K562 (cell line): Measurements from ENCODE around the gene CD4. TPM values are rescaled to one million over a fixed set of nuclear protein-coding genes. Genes with fewer than 3 reads are reported as not detected.

Source experiments
- ATAC-seq: fragments of 200-7000 bp; cut with Tn5 transposase; 3 replicates; pipeline ENCODE4 v1.9.1; 2020; ENCODE audit warnings: moderate library complexity
- BruUV-seq: library from RNA; stranded (reverse); fragments of 400-500 nt; replicated peaks from 2 replicates; lab custom pipeline; 2021; lab: Mats Ljungman, UMichigan
- CTCF ChIA-PET: fragments of 300-600 bp; formaldehyde crosslinking; extraction: SDS; loops from one replicate; lab custom pipeline; 2021; ENCODE audit warnings: low intra/inter-chr PET ratio; lab: Yijun Ruan, JAX
- POLR2A ChIA-PET: fragments of 300-600, 350-650 bp; sonication (Branson Sonifier 250); formaldehyde crosslinking; extraction: SDS; loops from one replicate; lab custom pipeline; 2021; ENCODE audit warnings: antibody characterized with exemption, inconsistent platforms; lab: Yijun Ruan, JAX
- DNase-seq, 4 experiments: peaks; one replicate each; pipeline versions ENCODE4 v3.0.0 to v3.0.0-alpha.2; 2011 to 2018; ENCODE audit warnings: low spot score in 3 of 4, mixed read lengths in 3 of 4; ENCODE audit errors: extremely low read depth in 1 of 4
- FAIRE-seq: peaks from 2 replicates; lab custom pipeline; 2011; peaks lifted over from hg19 to GRCh38; lab: Jason Lieb, UNC
- H2AFZ ChIP-seq: 2 replicates; pipeline ENCODE4 v1.6.0; 2011; ENCODE audit warnings: low read depth, low read length, control low read depth, inconsistent platforms
- H3K27ac ChIP-seq: fragments of 200-600 bp; 3 replicates; pipeline ENCODE4 v1.8.0; 2011; ENCODE audit warnings: low read depth, mild to moderate bottlenecking, control low read depth, inconsistent platforms, low read length, moderate library complexity, mixed read lengths; ENCODE audit errors: extremely low read depth
- H3K27me3 ChIP-seq, 2 experiments: fragments of 300-600 bp in 1 of 2; 2 replicates in 1 of 2; 3 replicates in 1 of 2; pipeline versions ENCODE4 v1.6.0 to v1.8.0; 2011; ENCODE audit warnings: inconsistent platforms in 2 of 2, low read length in 2 of 2, mild to moderate bottlenecking in 1 of 2, mixed read lengths in 1 of 2, moderate library complexity in 1 of 2; ENCODE audit not compliant: control insufficient read depth in 2 of 2, insufficient read depth in 2 of 2
- H3K36me3 ChIP-seq: fragments of 300-600 bp; 3 replicates; pipeline ENCODE4 v1.8.0; 2011; ENCODE audit warnings: mild to moderate bottlenecking, low read length, inconsistent platforms; ENCODE audit not compliant: control insufficient read depth, insufficient read depth
- H3K4me1 ChIP-seq, 2 experiments: fragments of 200-600 bp in 1 of 2; replicated peaks in 1 of 2; 2 replicates in 1 of 2; 3 replicates in 1 of 2; pipeline versions ENCODE4 v1.5.1 to v1.8.0; 2011; ENCODE audit warnings: inconsistent platforms in 2 of 2, low read length in 2 of 2, mild to moderate bottlenecking in 1 of 2, mixed read lengths in 1 of 2, moderate library complexity in 1 of 2; ENCODE audit not compliant: control insufficient read depth in 2 of 2, insufficient read depth in 2 of 2
- H3K4me2 ChIP-seq: 2 replicates; pipeline ENCODE4 v1.6.1; 2011; ENCODE audit warnings: low read length, control low read depth, inconsistent platforms, mixed read lengths; ENCODE audit not compliant: insufficient read depth
- H3K4me3 ChIP-seq: fragments of 200-600 bp; sonication (generic), shearing (Covaris generic); 2 replicates; pipeline ENCODE4 v1.5.1; 2016; ENCODE audit warnings: control low read depth, inconsistent platforms
- H3K79me2 ChIP-seq: fragments of 200-600 bp; 3 replicates; pipeline ENCODE4 v1.8.0; 2011; ENCODE audit warnings: low read length, inconsistent platforms; ENCODE audit not compliant: control insufficient read depth, insufficient read depth
- H3K9ac ChIP-seq, 2 experiments: 2 replicates each; pipeline versions ENCODE4 v1.6.0 to v1.6.1; 2011; ENCODE audit warnings: low read depth in 2 of 2, low read length in 2 of 2, control low read depth in 1 of 2, inconsistent platforms in 1 of 2, mild to moderate bottlenecking in 1 of 2, mixed read lengths in 1 of 2; ENCODE audit not compliant: insufficient read depth in 1 of 2
- H3K9me1 ChIP-seq: one replicate; pipeline ENCODE4 v1.6.0; 2011; ENCODE audit warnings: inconsistent platforms, mild to moderate bottlenecking, low read length, moderate library complexity; ENCODE audit not compliant: control insufficient read depth, insufficient read depth
- H3K9me3 ChIP-seq: replicated peaks from 2 replicates; pipeline ENCODE4 v1.5.1; 2011; ENCODE audit warnings: low read depth, low read length, inconsistent platforms; ENCODE audit not compliant: control insufficient read depth, insufficient read depth
- H4K20me1 ChIP-seq: replicated peaks from 2 replicates; pipeline ENCODE4 v1.6.1; 2011; ENCODE audit warnings: low read length, inconsistent platforms, mixed read lengths; ENCODE audit not compliant: control insufficient read depth, insufficient read depth
- ARNT ChIP-seq, 2 experiments: fragments of 450-650 bp; IDR thresholded peaks; 2 replicates each; pipeline ENCODE4 v1.6.1; 2016; ENCODE audit warnings: mild to moderate bottlenecking in 1 of 2
- ELF1 ChIP-seq: fragments of 200-800 bp; sonication (Bioruptor generic); IDR thresholded peaks from 2 replicates; pipeline ENCODE4 v1.6.1; 2016; ENCODE audit warnings: missing genetic modification characterization, missing compliant biosample characterization
- NFE2 ChIP-seq: IDR thresholded peaks from 2 replicates; pipeline ENCODE4 v1.6.1; 2014; ENCODE audit warnings: antibody characterized with exemption, low read depth
- PYGO2 ChIP-seq: fragments of 450-650 bp; IDR thresholded peaks from 2 replicates; pipeline ENCODE4 v1.6.1; 2016; ENCODE audit warnings: mild to moderate bottlenecking, missing genetic modification characterization, moderate library complexity, missing compliant biosample characterization
- RAD21 ChIP-seq, 2 experiments: fragments of 250-450 bp in 1 of 2; fragments of 450-650 bp in 1 of 2; sonication (Bioruptor Pico) in 1 of 2; formaldehyde crosslinking in 1 of 2; IDR thresholded peaks in 1 of 2; conservative IDR thresholded peaks in 1 of 2; 2 replicates each; pipeline versions ENCODE4 v1.4.0 to v1.8.0; 2020 to 2022; ENCODE audit warnings: mild to moderate bottlenecking in 2 of 2, moderate library complexity in 1 of 2
- SMAD2 ChIP-seq: fragments of 150-350 bp; IDR thresholded peaks from 2 replicates; pipeline ENCODE4 v1.6.1; 2014; ENCODE audit warnings: low read depth, mild to moderate bottlenecking, low read length
- TCF7L2 ChIP-seq: fragments of 150-350 bp; IDR thresholded peaks from 2 replicates; pipeline ENCODE4 v1.6.1; 2016; ENCODE audit warnings: low read depth, mild to moderate bottlenecking, low read length, moderate library complexity
- ZC3H8 ChIP-seq: fragments of 450-650 bp; IDR thresholded peaks from 2 replicates; pipeline ENCODE4 v1.6.1; 2017
- ZNF75A ChIP-seq: fragments of 450-650 bp; formaldehyde crosslinking; IDR thresholded peaks from 2 replicates; pipeline ENCODE4 v1.4.0; 2020; ENCODE audit warnings: mild to moderate bottlenecking
- ZNF76 ChIP-seq: fragments of 250-450 bp; sonication (Bioruptor Pico); IDR thresholded peaks from 2 replicates; pipeline ENCODE4 v1.4.0; 2020; ENCODE audit warnings: mild to moderate bottlenecking, moderate library complexity, borderline replicate concordance
- WGBS: fragments of 100-300 bp; shearing (Covaris generic); methylation state at CpG from one replicate; pipeline ENCODE4 v1.1.6; 2016; ENCODE audit warnings: low coverage, mixed read lengths; ENCODE audit not compliant: insufficient coverage; ENCODE audit errors: missing lambda C conversion rate; 5-methylcytosine and 5-hydroxymethylcytosine counted together
- in situ Hi-C: fragments of 300-500 bp; cut with MboI; formaldehyde crosslinking; loops from 4 replicates; pipeline ENCODE4 v1.15.0; 2018; ENCODE audit warnings: inconsistent platforms, mixed read lengths
- intact Hi-C: fragments of 100-400 bp; cut with micrococcal nuclease; formaldehyde crosslinking; loops from 2 replicates; pipeline ENCODE4 v1.14.2; 2022
- polyA plus RNA-seq, 8 experiments: library from polyadenylated mRNA; depleted of rRNA in 4 of 8; stranded (reverse) in 5 of 8; unstranded in 3 of 8; fragments of >200 nt; fragmentation: Nextera tagmentation in 2 of 8; fragmentation: Illumina TruSeq in 1 of 8; extraction: Ambion mirVana in 2 of 8; extraction: Trizol in 1 of 8; gene quantifications; 2 replicates each; pipeline versions ENCODE4 v1.2.1 to v1.2.3, GENCODE V29; 2011 to 2014; ENCODE audit warnings: inconsistent platforms in 1 of 8, missing spikeins in 1 of 8
- total RNA-seq, 7 experiments: library from RNA; depleted of rRNA in 6 of 7; stranded (reverse); fragments of >200 nt in 6 of 7; fragmentation: Illumina TruSeq in 2 of 7; extraction: Trizol in 2 of 7; gene quantifications; 2 replicates each; pipeline versions ENCODE4 v1.2.1 to v1.2.3, GENCODE V29; 2011 to 2021; ENCODE audit warnings: low replicate concordance in 1 of 7
- TF ChIP-seq, protein P1 (sequence below): fragments of 450-650 bp; IDR thresholded peaks from 2 replicates; pipeline ENCODE4 v1.6.1; 2018; ENCODE audit not compliant: partially characterized antibody
- TF ChIP-seq, protein P2 (sequence below): sonication (generic); formaldehyde crosslinking; IDR thresholded peaks from 2 replicates; pipeline ENCODE4 v1.9.0; 2022; ENCODE audit warnings: mild to moderate bottlenecking, missing genetic modification reagents

Gene CD4
- total and polyA plus RNA-seq, 9 of the 15 experiments (the other 6 are each of a cell fraction or from before 2014, with no cell fraction given): 0.06 to 0.27 (median 0.09) TPM; not detected in 5

DNA sequence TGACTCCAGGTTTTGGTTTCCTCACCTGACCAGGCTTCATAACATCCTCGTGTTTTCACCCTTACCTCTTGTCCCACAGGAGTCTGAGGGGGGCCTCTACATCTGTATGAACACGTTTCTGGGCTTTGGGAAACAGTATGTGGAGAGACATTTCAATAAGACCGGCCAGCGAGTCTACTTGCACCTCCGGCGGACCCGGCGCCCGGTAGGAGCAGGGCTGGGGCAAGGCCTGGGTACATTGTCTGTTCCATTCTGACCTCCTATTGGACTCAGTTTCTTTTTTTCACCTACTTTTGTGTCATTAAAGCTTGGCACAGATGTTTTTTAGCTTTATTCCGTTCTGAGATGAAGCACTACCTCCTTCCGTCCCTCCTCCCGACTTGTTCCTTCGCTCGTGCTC lies 66.0 kb downstream of the CD4 start (continued):
- TF ChIP-seq, protein P1, sequence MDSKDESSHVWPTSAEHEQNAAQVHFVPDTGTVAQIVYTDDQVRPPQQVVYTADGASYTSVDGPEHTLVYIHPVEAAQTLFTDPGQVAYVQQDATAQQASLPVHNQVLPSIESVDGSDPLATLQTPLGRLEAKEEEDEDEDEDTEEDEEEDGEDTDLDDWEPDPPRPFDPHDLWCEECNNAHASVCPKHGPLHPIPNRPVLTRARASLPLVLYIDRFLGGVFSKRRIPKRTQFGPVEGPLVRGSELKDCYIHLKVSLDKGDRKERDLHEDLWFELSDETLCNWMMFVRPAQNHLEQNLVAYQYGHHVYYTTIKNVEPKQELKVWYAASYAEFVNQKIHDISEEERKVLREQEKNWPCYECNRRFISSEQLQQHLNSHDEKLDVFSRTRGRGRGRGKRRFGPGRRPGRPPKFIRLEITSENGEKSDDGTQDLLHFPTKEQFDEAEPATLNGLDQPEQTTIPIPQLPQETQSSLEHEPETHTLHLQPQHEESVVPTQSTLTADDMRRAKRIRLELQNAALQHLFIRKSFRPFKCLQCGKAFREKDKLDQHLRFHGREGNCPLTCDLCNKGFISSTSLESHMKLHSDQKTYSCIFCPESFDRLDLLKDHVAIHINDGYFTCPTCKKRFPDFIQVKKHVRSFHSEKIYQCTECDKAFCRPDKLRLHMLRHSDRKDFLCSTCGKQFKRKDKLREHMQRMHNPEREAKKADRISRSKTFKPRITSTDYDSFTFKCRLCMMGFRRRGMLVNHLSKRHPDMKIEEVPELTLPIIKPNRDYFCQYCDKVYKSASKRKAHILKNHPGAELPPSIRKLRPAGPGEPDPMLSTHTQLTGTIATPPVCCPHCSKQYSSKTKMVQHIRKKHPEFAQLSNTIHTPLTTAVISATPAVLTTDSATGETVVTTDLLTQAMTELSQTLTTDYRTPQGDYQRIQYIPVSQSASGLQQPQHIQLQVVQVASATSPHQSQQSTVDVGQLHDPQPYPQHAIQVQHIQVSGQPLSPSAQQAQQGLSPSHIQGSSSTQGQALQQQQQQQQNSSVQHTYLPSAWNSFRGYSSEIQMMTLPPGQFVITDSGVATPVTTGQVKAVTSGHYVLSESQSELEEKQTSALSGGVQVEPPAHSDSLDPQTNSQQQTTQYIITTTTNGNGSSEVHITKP: no peak
- TF ChIP-seq ELF1 (tag) (no peak), NFE2 (no peak), ZNF76 (CRISPR knock-in tag) (no peak), ZC3H8 (no peak)

DNA sequence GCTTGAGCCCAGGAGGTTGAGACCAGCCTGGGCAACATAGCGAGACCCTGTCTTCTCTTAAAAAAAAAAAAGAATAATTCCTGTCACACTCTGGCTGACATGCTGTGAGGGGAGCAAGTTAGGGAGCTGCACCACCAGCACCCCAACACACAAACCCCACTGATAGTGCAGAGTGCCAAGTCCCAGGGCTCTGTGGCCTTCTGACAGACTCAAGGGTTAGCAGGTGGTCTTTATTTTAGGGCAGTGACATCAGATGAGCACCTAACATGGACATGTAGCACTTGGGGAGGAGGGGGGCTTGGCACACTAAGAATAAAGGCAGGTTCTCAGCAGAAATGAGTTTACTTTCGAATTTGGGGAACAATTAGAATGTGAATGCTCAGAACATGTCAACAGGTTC lies 69.5 kb downstream of the CD4 start:
- Histone ChIP-seq H3K9me1 (peaks cover 3% of the 10 kb centered on the region), H3K4me2 (no peak overlapping the region), H4K20me1 (no peaks in the 10 kb centered on the region), H3K36me3 (peaks cover 90% of the 10 kb centered on the region), H3K4me3 (no peak overlapping the region), H3K79me2 (peaks cover 15% of the 10 kb centered on the region), H3K9me3 (no peaks in the 10 kb centered on the region), H3K27ac (no peak overlapping the region), H3K27me3 (no peaks in the 10 kb centered on the region), H3K4me1 (peaks cover 4 to 5% of the 10 kb centered on the region in 2 experiments; a peak in 3 of 5 replicates), H2AFZ (no peak overlapping the region), H3K9ac (no peak overlapping the region)
- FAIRE-seq (no peak), DNase-seq (no peak), ATAC-seq (no peak)
- in situ Hi-C loops (no loop called here), intact Hi-C loops (no loop called here)
- no TSS peak for BruUV-seq
- CTCF ChIA-PET: no interaction called here
- POLR2A ChIA-PET: interaction anchor here (0.9 kb wide), 1 partner anchor 10 kb away, joined by 5 read pairs; no protein-coding TSS in a partner anchor
- TF ChIP-seq ZNF75A (no peak), PYGO2 (no peak), SMAD2 (no peak), TCF7L2 (no peak), RAD21 (CRISPR knock-in tag; conservative IDR thresholded peaks at IDR 0.05 in 1 of 2, IDR thresholded peaks at IDR 0.05 in 1 of 2) (no peak), ARNT (IDR thresholded peaks at IDR 0.05) (no peak)
- TF ChIP-seq, protein P2, sequence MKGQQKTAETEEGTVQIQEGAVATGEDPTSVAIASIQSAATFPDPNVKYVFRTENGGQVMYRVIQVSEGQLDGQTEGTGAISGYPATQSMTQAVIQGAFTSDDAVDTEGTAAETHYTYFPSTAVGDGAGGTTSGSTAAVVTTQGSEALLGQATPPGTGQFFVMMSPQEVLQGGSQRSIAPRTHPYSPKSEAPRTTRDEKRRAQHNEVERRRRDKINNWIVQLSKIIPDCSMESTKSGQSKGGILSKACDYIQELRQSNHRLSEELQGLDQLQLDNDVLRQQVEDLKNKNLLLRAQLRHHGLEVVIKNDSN (CRISPR knock-in tag): no peak
- WGBS: 56% methylated on average over 1 of the region's 2 CpGs
